Neural progenitor cell (in vitro differentiated cells): ENCODE data around the gene TLDC2. TPM values are rescaled to one million over a fixed set of nuclear protein-coding genes. Genes with fewer than 3 reads are reported as not detected.

ENCODE experiments used
- DNase-seq: peaks from one replicate; pipeline ENCODE4 v3.0.0-alpha.2; 2016; ENCODE audit warnings: low spot score
- H2AFZ ChIP-seq: fragments of 200-600 bp; sonication (generic); replicated peaks from 2 replicates; pipeline ENCODE4 v1.6.1; 2016; ENCODE audit warnings: antibody characterized with exemption
- H3F3A ChIP-seq: fragments of 200-600 bp; sonication (generic); 2 replicates; pipeline ENCODE4 v1.6.1; 2016; ENCODE audit warnings: antibody characterized with exemption, low read depth
- H3K27ac ChIP-seq: fragments of 200-600 bp; sonication (generic); 2 replicates; pipeline ENCODE4 v1.5.1; 2016; ENCODE audit warnings: mild to moderate bottlenecking
- H3K27me3 ChIP-seq: fragments of 200-600 bp; sonication (generic); 2 replicates; pipeline ENCODE4 v1.6.1; 2016; ENCODE audit warnings: mild to moderate bottlenecking, moderate library complexity
- H3K36me3 ChIP-seq: fragments of 200-600 bp; sonication (generic); 2 replicates; pipeline ENCODE4 v1.5.1; 2016
- H3K4me1 ChIP-seq: fragments of 200-600 bp; sonication (generic); 2 replicates; pipeline ENCODE4 v1.6.1; 2016; ENCODE audit warnings: mixed run types
- H3K4me2 ChIP-seq: fragments of 200-600 bp; sonication (generic); 2 replicates; pipeline ENCODE4 v1.6.1; 2016
- H3K4me3 ChIP-seq: fragments of 200-600 bp; sonication (generic); 2 replicates; pipeline ENCODE4 v1.5.1; 2016
- H3K79me2 ChIP-seq: fragments of 200-600 bp; sonication (generic); 2 replicates; pipeline ENCODE4 v1.6.1; 2016; ENCODE audit warnings: low read depth
- H3K9ac ChIP-seq: fragments of 200-600 bp; sonication (generic); 2 replicates; pipeline ENCODE4 v1.6.1; 2016
- H3K9me3 ChIP-seq: fragments of 200-600 bp; sonication (generic); 2 replicates; pipeline ENCODE4 v1.5.1; 2016; ENCODE audit warnings: low read depth
- H4K20me1 ChIP-seq: fragments of 200-600 bp; sonication (generic); 2 replicates; pipeline ENCODE4 v1.6.1; 2016; ENCODE audit warnings: low read depth
- H3K27ac Mint-ChIP-seq: 3 replicates; pipeline ENCODE4 v1.8.0; 2021; ENCODE audit warnings: mixed read lengths
- H3K27me3 Mint-ChIP-seq: 2 replicates; pipeline ENCODE4 v1.8.0; 2022; ENCODE audit warnings: low read depth, mild to moderate bottlenecking, inconsistent platforms, moderate library complexity, mixed read lengths; ENCODE audit not compliant: insufficient read depth
- H3K36me3 Mint-ChIP-seq: 3 replicates; pipeline ENCODE4 v1.8.0; 2021; ENCODE audit warnings: mixed read lengths
- H3K4me1 Mint-ChIP-seq: 3 replicates; pipeline ENCODE4 v1.8.0; 2021; ENCODE audit warnings: mixed read lengths
- H3K4me3 Mint-ChIP-seq: 3 replicates; pipeline ENCODE4 v1.8.0; 2021; ENCODE audit warnings: mild to moderate bottlenecking, moderate library complexity, mixed read lengths
- H3K9me3 Mint-ChIP-seq: 3 replicates; pipeline ENCODE4 v1.8.0; 2020; ENCODE audit warnings: mixed read lengths
- EZH2 ChIP-seq: fragments of 200-600 bp; sonication (generic); IDR thresholded peaks from 2 replicates; pipeline ENCODE4 v1.6.1; 2017; ENCODE audit warnings: antibody characterized with exemption, mild to moderate bottlenecking, moderate library complexity
- EZH2phosphoT487 ChIP-seq: fragments of 200-600 bp; sonication (generic); IDR thresholded peaks from 2 replicates; pipeline ENCODE4 v1.6.1; 2017; ENCODE audit warnings: antibody characterized with exemption
- total RNA-seq: library from RNA; depleted of rRNA; stranded (reverse); fragments of >200 nt; gene quantifications from 2 replicates; pipeline ENCODE4 v1.2.3, GENCODE V29; 2015; ENCODE audit warnings: low replicate concordance
- TF ChIP-seq, protein P1 (sequence below): fragments of 200-600 bp; sonication (generic); IDR thresholded peaks from 2 replicates; pipeline ENCODE4 v1.5.1; 2017; ENCODE audit warnings: antibody characterized with exemption, mild to moderate bottlenecking

The TLDC2 gene
- total RNA-seq, 1 donor from 2014 or later: 2.4 TPM

GRCh38 chr20:36830791-36831691 lies 44.9 kb upstream of the TLDC2 start:
- Mint-ChIP-seq H3K9me3 (no peaks in the 10 kb centered on the region), H3K27ac (peak overlapping the region; percentile 74), H3K4me3 (no peak overlapping the region), H3K36me3 (peaks cover 15% of the 10 kb centered on the region), H3K27me3 (peaks cover 4% of the 10 kb centered on the region), H3K4me1 (peaks cover 36% of the 10 kb centered on the region)
- no peaks in the 10 kb centered on the region for H4K20me1 ChIP-seq
- H3F3A ChIP-seq: peaks cover 15% of the 10 kb centered on the region
- DNase-seq: no peak
- TF ChIP-seq, protein P1, sequence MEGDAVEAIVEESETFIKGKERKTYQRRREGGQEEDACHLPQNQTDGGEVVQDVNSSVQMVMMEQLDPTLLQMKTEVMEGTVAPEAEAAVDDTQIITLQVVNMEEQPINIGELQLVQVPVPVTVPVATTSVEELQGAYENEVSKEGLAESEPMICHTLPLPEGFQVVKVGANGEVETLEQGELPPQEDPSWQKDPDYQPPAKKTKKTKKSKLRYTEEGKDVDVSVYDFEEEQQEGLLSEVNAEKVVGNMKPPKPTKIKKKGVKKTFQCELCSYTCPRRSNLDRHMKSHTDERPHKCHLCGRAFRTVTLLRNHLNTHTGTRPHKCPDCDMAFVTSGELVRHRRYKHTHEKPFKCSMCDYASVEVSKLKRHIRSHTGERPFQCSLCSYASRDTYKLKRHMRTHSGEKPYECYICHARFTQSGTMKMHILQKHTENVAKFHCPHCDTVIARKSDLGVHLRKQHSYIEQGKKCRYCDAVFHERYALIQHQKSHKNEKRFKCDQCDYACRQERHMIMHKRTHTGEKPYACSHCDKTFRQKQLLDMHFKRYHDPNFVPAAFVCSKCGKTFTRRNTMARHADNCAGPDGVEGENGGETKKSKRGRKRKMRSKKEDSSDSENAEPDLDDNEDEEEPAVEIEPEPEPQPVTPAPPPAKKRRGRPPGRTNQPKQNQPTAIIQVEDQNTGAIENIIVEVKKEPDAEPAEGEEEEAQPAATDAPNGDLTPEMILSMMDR: peak; percentile 9
- TF ChIP-seq EZH2 (no peak), EZH2phosphoT487 (no peak)
- H3K9ac ChIP-seq: no peak overlapping the region
- H3K27me3 ChIP-seq: no peaks in the 10 kb centered on the region
- H3K4me1 ChIP-seq: peaks cover 13% of the 10 kb centered on the region
- H3K79me2 ChIP-seq: peaks cover 5% of the 10 kb centered on the region
- H3K4me3 ChIP-seq: no peak overlapping the region
- no peaks in the 10 kb centered on the region for H3K9me3 ChIP-seq
- no peak overlapping the region for H2AFZ ChIP-seq
- H3K36me3 ChIP-seq: peaks cover 3% of the 10 kb centered on the region
- no peak overlapping the region for H3K27ac ChIP-seq
- no peak overlapping the region for H3K4me2 ChIP-seq

DNA sequence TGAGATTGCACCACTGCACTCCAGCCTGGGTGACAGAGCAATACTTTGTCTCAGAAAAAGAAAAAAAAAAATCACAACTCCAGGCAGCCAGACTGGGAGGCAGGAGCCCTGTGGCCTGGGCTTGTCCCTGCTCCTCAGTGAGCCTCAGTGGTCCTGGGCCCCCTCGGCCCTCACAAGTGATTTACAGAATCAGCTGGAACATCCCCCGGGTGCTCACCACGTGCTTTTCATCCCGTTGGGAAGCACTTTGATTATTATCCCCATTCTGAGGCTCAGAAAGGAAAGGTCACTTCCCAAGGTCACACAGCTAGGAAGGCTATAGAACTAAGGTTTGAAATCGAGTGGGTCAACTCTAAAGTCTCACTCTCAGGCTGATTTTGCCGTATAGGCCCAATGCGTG lies 43.1 kb upstream of the TLDC2 start:
- H3K79me2 ChIP-seq: peaks cover 5% of the 10 kb centered on the region
- Mint-ChIP-seq H3K36me3 (peaks cover 7% of the 10 kb centered on the region), H3K4me3 (no peak overlapping the region), H3K27me3 (peaks cover 4% of the 10 kb centered on the region), H3K9me3 (no peaks in the 10 kb centered on the region), H3K4me1 (peaks cover 32% of the 10 kb centered on the region), H3K27ac (peak overlapping the region; percentile 83)
- no peak overlapping the region for H3K4me3 ChIP-seq
- H3K9me3 ChIP-seq: no peaks in the 10 kb centered on the region
- H2AFZ ChIP-seq: no peak overlapping the region
- H3K27me3 ChIP-seq: no peaks in the 10 kb centered on the region
- no peaks in the 10 kb centered on the region for H3K36me3 ChIP-seq
- H3K4me2 ChIP-seq: no peak overlapping the region
- H3K4me1 ChIP-seq: peaks cover 13% of the 10 kb centered on the region
- no peaks in the 10 kb centered on the region for H4K20me1 ChIP-seq
- H3K9ac ChIP-seq: no peak overlapping the region
- peaks cover 28% of the 10 kb centered on the region for H3F3A ChIP-seq
- H3K27ac ChIP-seq: no peak overlapping the region
- TF ChIP-seq EZH2phosphoT487 (no peak), EZH2 (no peak)
- TF ChIP-seq, protein P1: no peak
- no peak for DNase-seq

DNA sequence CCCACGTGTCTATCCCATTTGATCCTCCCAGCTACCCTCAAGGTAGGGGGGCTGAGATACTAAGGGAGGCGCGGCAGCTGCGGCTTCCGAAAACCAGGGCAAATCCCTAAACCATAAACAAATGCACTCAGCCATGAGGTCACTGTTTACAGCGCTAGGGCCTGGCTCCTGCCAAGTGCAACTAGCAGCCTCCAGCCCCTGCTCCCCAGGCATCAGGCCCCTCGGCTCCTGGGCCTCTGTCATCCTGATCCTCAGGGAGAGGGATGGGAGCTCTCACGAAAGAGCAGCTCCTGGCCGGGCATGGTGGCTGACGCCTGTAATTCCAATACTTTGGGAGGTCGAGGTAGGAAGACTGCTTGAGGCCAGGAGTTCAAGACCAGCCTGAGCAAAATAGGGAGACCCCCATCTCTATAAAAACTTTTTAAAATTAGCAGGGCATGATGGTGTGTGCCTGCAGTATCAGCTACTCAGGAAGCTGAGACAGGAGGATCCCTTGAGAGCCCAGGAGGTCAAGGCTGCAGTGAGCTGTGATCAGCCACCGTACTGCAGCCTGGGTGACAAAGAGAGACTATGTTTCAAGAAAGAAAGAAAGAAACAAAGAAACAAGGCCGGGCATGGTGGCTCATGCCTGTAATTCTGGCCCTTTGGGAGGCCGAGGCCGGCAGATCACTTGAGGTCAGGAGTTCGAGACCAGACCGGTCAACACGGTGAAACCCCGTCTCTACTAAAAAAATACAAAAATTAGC lies 42.5 kb upstream of the TLDC2 start:
- Mint-ChIP-seq H3K9me3 (no peaks in the 10 kb centered on the region), H3K27me3 (peaks cover 7% of the 10 kb centered on the region), H3K36me3 (peaks cover 4% of the 10 kb centered on the region), H3K27ac (peak overlapping the region; percentile 83), H3K4me1 (peaks cover 32% of the 10 kb centered on the region), H3K4me3 (no peak overlapping the region)
- Histone ChIP-seq H3K4me3 (no peak overlapping the region), H3K9ac (no peak overlapping the region), H3K27ac (no peak overlapping the region), H3K79me2 (peaks cover 5% of the 10 kb centered on the region), H3K4me1 (peaks cover 13% of the 10 kb centered on the region), H3K9me3 (no peaks in the 10 kb centered on the region), H3K27me3 (no peaks in the 10 kb centered on the region), H3K4me2 (no peak overlapping the region), H3F3A (peaks cover 28% of the 10 kb centered on the region), H2AFZ (no peak overlapping the region), H3K36me3 (no peaks in the 10 kb centered on the region), H4K20me1 (no peaks in the 10 kb centered on the region)
- DNase-seq: no peak
- TF ChIP-seq EZH2phosphoT487 (no peak), EZH2 (no peak)
- TF ChIP-seq, protein P1: no peak
